SH-SY5Y (cell line): ENCODE data around the gene ABCC9.

Source experiments
- GATA2 ChIP-seq: IDR thresholded peaks from 2 replicates; pipeline ENCODE4 v1.6.1; 2011; ENCODE audit warnings: mild to moderate bottlenecking, low read depth, low read length
- GATA3 ChIP-seq: IDR thresholded peaks from 2 replicates; pipeline ENCODE4 v1.6.1; 2011; ENCODE audit warnings: low read depth, mild to moderate bottlenecking, low read length, moderate library complexity

DNA sequence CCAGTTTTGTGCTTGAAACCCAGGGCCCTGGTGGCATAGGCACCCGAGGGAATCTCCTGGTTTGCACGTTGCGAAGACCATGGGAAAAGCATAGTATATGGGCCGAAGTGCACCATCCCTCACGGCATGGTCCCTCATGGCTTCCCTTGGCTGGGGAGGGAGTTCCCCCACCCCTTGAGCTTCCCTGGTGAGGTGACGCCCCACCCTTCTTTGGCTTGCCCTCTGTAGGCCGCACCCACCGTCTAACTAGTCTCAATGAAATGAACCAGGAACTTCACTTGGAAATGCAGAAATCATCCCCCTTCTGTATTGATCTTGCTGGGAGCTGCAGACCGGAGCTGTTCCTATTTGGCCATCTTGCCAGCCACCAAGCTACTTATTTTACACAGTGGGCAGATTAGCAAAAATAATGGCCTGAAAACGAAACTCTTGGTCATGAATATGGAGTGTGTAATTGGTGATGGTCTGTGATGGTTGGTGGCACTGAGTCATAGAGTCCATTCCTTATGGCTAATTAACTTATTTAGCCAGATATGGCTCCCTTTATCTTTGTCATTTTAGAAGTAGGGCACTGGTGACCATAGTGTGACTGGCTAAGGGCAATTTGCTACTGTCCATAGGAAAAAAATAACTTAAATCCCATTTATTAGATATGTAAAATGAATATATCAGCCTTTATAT, 145.4 kb downstream of the ABCC9 start:
- no peak for TF ChIP-seq GATA2
- no peak for TF ChIP-seq GATA3
